GM04503 (cell line): ENCODE results near the gene ABCB1.
A peak's percentile ranks its signal among the peaks of the same experiment; 100 is the strongest.

Experiments
- DNase-seq: peaks from one replicate; pipeline ENCODE4 v3.0.0-alpha.2; 2012; ENCODE audit warnings: low read depth

The ABCB1 gene

DNA sequence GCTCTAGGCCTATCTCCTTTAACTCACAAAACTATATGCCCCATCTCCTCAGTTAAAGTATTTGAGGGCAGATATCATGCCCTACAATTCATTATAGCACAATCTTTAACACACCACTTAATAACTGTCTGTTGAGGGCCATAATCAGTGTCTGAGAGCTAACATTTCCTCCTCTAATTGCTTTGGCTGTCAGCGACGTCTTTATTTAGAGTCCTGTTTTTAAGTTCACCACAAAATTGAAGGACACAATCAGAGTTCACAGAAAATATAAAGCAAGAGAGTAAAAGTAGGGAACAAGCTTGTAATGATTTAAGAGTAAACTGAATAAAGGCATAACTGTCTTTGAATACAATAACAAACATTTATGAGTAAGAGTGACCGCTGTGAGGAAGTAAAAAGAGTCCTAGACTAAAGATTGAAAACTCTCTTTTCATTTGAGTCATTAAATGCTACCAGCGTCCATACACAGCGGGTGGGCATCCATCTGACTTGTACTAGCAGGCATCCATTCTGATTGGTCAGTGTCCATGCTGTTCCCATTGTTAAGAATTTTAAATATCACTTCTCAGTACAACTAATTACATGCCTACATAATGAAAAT lies 86.8 kb downstream of the ABCB1 start:
- no peak for DNase-seq

DNA sequence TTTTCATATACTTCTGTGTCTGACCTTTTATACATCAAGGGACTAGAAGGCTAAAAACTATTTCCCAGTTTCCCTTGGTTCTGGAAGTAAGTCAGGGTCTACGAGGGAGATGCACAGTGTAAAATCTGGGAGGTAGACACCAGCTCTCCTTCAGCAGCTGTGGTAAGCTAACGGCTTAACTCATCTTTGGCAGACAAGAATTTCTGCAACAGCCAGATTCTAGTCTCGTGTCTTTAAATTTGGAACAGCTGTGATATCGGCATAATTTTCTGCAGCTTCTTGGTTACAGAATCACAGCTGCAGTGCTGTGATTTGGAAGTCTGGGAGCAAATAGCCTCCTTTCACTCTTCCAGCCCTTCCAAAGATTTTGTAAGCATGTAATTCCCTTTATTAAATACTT lies 87.8 kb downstream of the ABCB1 start:
- DNase-seq = no peak

DNA sequence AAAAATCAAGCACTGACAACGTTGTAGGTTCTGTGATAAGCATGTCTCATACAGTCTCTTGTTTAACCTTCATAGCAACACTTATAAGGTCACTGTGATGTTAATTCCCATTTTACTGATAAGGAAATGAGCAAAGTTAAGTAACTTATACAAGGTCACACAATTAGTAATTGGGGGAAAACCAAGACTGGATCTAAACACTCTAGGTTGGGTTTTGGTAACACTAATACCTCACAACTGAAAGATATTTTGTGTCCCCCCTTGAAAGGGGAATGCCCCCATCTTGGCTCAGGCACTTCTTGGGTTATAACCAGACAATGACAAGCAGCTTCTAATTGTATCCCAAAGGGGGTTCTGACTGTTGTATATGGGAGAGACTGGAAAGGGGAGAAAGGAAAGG lies 89.2 kb downstream of the ABCB1 start:
- DNase-seq = no peak

DNA sequence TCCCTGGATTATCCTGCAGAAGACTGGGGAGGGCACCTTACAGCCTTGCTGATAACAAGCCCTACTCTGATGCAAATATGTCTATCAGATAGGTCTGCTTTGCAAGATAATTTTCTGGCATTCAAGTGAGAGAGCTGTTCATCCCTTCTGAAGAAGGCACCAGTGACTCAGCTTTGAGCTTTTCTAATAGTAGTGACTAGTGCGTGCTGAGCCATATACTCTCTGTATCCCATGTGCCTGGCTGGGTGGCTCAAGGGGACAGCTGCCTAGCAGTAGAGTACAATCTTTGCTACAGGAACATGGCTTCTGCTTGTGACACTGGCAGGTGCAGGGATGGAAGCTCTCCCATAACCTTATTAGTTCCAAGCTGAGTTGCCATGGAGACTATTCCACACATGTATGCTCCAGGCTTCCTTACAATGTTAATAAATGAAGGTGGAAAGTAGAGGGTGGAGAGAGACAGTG lies 90.2 kb downstream of the ABCB1 start:
- DNase-seq = no peak

DNA sequence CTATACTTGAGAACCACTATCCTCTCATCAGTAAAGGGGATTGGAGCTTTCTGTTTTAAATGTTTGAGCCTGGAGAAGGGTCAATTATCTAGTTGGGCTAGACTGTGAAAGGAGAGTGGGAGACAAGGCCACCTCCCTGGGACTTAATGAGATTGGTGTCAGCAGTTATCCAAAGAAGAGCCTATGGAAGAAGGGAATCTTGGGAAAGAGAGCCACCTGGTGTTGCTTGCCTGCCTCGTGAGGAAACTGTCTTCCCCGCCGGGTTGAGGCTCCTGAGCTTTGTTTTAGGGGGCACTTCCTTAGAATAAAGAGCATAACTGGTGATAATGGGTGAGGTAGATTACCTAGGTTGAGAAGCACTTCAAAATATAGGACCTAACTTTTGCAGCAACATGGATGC lies 93.2 kb downstream of the ABCB1 start:
- no peak for DNase-seq

DNA sequence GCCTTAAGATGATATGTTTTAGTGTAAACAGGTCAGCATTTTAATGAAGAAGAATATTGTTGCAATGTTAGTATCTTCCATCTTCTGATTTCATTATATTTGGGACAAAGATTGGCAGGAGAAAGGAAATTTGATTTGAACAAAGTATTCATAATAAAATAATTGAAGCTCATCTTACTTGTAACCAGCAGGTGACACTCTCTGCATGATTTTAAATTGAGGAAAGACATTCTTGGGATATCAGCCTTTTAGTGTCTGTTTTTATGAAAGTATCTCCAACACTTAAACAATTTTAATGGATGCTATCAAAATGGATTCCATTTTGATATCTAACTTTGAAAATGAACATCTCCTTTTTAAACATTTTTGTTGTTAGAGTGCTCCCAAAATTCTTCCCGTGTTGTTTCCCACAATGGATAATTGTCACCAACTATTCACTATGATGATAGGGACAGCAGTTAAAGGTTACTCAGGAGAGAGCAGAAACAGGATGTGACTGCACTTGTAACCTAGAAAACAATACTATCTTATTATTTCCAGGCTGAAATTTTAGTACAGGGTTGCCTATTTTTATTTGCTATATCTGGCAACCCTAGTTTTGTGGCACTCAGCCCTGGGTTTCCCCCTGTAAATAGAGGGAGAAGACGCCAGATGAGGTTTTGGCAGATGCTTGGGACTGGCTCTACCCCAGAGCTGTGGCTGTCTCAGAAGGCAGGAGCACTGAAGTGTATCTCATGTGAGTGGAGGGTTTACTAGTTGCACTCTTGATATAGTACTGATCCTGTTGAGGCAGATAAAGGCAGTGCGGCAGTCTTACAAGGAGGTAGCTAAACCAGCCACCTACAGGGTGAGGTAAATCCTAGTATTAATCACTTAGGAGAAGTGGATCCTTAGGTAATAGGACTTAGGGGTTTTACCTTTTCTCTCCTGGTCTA lies 94.2 kb downstream of the ABCB1 start:
- DNase-seq = no peak

DNA sequence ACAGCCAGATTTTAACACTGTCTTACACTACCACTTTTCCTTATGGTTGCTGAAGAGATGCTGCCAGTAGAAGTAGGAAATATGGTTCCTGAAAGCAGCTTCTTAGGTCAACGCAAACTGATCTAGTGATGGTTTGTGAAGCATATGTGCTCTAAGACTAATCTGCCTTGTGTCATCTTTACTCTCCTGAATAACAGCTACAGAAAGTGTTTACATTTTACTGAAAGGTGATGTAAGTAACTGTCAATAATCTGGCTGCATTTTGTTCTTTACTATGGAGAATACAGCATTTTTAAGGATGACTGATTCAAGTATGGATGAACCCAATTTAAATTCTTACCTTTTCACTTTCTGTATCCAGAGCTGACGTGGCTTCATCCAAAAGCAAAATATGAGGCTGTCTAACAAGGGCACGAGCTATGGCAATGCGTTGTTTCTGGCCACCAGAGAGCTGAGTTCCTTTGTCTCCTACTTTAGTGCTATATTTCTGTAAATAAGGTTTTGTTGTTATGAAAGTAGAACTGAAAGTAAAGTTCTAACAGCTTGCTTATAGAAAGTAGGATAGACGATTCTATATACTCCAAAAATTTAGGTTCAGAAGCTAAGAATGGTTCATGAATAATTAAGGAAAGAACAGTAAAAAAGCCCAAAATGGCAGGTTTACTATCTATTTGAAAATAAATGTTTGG lies 95.0 kb downstream of the ABCB1 start:
- no peak for DNase-seq

DNA sequence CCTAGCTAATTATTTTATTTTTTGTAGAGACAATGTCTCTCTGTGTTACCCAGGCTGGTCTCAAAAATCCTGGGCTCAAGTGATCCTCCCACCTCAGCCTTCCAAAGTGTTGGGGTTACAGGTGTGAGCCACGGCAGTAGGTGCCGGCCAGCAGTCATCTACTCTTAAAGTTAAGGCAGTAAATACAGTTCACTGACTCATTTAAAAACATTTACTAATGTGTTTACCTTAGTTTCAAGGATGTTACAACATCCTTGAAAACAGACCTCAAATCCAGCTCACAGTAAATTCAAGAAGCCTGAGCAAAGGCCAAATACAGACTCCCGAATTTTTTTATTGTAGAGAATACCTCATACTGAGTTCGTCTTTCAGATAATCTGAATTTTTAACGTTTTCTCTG lies 95.6 kb downstream of the ABCB1 start:
- no peak for DNase-seq

DNA sequence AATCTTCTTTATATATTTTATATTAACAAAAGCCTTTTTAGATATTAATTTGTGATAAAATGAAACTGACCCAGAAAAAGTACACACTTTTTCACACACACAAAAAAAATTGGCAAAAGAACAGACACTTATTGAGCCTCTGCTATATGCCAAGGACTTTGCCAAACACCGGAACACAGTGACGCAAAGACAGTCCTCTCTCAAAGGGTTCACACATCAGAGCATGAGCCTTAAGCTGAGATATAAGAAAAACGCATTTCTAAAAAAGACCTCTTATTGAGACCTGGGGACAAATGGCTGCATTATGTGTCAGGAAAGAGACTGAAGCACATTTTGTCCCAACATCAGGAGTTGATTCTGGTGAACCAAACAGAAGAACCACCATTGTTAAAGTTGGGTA lies 101.2 kb downstream of the ABCB1 start:
- no peak for DNase-seq

DNA sequence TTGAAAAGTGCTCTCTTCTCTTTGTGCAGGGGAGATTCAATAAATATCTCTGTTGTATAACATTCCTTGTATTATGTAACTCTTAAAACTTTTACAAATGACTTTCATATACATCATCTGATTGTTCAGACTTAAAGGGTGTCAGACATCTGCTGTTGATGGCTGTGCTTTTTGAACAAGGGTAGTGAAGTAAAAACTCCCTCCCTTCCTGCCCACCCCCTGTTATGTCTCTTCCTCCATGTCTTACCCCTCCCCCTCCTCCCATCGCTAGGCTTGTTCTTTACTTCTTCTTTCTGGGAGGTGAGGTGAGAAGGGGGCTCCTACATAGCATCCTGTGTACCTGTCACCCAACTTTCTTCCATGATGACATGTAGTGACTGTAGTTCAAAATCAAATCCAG lies 101.8 kb downstream of the ABCB1 start:
- DNase-seq = no peak

DNA sequence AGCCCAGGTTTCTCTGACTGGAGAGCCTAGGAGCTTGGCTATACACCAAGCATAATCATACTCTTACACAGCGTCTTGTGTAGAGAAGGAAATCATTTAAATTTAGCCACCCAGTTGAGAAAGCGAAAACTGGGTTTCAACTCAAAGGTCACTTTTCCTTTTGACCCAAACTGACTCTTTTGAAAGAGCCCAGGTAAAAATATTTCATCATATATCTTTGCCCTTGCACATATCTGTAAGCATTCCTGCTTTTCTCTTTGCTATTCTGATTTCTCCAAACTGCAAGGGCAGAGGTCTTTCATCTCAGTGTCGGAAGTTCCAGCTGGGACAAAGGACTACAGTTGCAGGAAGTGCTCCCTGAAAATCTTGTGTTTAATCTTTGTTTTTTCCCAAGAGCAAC lies 103.2 kb downstream of the ABCB1 start:
- no peak for DNase-seq

DNA sequence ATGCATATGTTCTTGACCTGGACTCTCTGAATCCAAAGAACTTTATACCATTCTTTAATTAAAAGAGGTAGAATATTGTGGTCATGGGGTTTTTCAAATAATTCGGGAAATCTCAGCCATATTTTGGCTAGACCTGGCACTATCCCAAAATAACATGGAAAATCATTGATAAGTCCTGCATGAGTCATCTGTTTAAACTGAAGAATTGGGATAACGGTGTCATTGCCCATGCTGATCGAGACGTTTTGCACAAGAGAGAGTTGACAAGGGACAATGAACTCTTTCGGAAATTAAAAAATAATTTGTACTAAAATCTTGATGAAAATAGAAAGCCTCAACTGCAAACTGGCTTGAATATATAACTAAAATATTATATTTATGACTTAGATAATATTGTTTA lies 105.3 kb downstream of the ABCB1 start:
- DNase-seq = no peak

DNA sequence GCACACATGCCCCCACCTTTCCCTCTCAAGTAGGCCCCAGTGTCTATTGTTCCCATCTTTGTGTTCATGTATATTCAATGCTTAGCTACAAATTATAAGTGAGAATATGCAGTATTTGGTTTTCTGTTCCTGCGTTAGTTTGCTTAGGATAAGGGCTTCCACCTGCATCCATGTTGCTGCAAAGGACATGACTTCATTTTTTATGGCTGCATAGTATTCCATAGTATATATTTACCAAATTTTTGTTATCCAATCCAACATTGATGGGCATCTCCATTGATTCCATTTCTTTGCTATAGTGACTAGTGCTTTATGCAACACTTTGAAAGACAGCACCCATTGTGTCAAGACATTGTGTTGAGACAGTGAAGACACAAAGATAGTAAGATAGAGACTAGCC lies 106.2 kb downstream of the ABCB1 start:
- no peak for DNase-seq

DNA sequence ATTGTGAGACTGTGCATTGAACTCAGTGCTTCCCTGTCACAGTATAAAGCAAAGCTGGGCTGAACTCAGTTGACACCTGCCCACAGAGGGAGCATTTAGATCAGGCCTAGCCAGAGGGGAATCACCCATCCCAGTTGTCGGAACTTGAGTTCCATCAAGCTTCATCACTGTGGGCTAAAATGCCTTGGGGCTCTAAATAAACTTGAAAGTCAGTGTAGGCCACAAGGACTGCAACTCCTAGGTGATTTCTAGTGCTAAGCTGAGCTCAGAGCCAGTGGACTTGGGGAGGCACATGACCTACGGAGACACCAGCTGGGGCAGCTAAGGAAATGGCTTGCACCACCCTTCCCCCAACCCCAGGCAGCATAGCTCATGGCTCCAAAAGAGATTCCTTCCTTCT lies 117.6 kb downstream of the ABCB1 start:
- DNase-seq = no peak

DNA sequence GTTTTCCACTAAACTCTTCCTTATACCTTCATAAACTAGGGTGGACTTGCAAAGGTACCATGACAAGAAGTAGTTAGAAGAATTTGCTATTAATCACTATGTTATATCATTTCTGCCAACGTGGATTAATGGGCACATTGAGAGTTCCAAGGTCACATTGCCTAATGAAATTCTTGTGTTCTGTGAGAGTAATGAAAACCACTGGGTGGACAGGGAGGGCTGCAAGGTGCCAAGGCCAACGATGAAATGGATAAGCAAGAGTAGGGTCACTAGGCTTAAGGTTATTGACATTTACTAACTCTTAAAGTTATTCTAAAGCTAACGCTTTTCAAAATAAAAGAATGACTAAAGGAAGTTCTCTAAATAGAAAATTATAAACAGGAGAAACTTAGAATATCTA lies 118.6 kb downstream of the ABCB1 start:
- DNase-seq = no peak

DNA sequence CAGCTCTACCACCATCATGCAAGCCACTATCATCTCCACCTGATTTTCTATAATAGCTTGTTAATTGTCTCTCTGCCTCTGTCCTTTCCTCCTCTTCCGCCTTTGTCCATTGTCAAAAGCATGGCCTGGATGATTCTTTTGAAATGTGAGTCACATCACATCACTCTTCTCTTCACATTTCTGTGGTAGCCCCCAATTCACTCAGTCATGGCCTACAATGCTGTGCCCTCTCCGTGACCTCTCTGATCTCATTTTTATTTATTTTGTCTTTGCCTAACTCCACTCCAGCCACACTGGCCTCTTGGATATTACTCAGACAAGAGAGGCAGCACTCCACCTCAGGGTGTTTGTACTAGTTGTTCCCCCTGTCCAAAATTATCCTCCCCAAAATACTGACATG lies 120.3 kb downstream of the ABCB1 start:
- no peak for DNase-seq

DNA sequence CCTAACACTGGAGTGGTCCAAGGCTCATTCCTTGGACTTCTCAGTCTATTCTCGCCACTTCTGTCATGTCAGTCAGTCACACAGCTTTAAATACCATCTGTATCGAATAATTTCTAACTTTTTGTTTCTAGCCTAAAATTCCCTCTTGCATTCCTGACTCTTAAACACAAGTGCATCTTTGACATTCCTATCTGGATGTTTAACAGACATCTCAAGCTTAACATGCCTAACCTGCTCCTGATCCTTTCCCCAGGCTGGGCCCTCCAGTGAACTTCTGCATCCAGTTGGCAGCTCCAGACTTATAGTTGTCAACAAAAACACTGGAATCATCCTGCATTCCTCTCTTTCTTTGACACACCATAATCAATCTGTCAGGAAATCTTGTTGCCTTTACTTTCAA lies 120.7 kb downstream of the ABCB1 start:
- no peak for DNase-seq

DNA sequence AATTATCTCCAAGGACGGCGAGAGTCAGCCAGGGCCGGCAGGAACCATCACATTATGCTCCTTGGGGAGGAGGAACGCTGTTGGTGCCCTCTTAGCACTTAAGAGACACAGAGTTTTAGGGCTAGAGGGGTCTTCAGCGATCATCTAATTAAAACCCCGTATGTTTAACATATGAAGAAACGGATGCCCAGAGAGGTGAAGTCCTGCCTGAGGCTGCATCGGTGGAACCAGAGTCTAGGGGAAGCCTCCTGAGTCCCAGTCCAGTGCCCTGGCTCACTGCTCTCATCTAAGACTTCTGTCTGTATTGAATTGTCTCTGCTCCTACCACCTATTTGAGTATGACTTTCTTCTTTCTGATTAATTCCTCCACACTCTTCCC lies 124.5 kb downstream of the ABCB1 start:
- DNase-seq = no peak

DNA sequence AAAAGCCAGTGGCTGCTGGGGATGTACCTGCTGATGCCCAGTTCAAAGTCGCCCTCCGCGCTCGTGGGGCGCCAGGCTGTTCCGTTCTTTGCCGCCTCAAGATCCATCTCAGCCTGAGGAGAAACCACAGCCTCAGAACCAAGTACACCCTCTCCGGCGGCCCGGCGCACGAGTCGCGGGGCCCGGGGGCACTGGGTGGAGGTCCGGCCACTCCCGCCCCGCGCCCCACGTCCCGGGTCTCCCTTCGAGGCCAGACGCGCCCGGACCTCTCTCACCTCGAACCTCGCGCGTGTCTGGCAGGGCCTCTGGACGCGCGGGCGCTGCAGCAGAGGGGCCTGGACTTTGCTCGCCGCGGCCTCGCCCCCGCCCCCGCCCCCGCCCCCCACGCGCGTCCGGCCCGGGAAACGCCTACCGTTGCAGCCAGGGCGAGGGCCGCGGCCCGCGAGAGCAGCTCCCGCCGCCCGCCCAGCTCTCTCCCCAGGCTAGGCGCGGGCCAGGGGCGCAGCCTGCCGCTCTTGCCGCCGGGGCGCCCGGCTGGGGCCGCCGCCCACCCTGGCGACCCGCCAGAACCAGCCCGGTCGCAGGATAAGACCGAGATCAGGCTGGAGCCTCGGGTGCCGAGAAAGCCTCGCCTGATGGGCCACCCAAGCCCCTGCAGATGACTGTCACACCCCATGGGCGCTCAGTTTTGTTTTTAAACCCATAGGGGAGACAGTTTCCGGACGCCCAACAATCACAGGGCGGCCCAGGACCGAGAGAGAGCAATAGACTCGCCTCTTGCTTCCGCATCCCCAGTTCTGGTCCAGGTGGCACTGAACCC lies 125.1 kb downstream of the ABCB1 start, which contains the start of gene ABCB4:
ABCB4 (minus strand) TSS at position 322 of the 820 bp plus-strand sequence; CDS start at position 107, 215 bp downstream.
- DNase-seq = no peak

DNA sequence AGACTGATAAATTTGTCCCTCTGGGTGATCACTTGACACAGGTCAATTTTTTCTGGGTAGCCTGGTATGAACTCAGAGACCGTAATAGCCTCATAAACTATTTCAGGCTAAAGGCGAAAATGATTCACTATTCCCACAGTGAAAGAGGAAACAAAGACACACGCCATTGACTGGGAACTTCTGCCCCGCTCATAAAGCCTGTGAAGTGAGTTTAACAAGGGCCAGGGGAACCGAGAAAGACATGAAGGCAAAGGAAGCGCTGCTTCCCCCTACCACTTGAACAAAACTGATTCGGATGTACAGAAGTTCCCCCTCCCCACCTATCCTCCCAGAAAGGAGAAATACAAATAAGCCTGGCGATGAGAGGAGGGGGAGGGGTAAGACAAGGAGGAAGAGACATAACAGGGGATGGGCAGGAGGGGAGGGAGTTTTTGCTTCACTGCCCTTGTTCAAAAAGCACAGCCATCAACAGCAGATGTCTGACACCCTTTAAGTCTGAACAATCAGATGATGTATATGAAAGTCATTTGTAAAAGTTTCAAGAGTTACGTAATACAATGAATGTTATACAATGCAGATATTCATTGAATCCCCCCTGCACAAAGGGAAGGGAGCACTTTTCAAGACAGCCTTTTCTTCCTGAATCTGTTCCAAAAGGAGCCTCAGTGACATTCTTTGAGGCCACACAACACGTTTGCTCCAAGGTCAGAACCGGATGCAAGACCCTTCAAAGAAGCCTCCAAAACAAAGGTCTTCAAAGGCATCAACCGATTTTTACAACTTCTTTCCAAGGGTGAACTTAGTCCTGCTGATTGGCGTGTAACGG lies 125.9 kb downstream of the ABCB1 start:
- DNase-seq = peak; percentile 32

DNA sequence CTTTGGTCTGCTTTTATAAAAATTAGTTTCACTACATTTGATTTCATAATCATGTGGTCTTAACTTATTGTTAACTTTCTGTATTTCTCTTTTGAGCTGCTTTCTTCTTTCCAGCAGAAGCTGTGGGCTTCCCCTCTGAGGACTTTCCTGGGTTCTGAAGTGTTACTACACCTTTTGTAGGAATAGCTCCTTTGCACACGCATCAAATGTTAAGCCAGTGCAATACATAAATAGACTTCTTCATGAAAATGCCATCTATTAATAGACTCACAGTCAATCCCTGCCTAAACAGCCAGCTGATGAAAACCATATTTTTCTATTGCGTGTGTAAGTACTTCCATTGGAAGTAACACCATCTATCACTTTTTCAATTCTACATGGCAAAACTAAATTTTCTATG lies 126.7 kb downstream of the ABCB1 start:
- DNase-seq = no peak
